Activated CD4-positive, CD25-positive, alpha-beta regulatory T cell treated with anti-CD3 and anti-CD28 coated beads, Interleukin-2, amount 50 U/mL, for 24 hours (primary cell): ENCODE measurements around the gene LRP2.
"Not testable (repeated sequence)": the region's sequence is repeated elsewhere in the genome, so short reads cannot be mapped to it uniquely, and the experiment has no call there.

Experiments
- ATAC-seq, 2 donors: fragments of 150-1000 bp; cut with Tn5 transposase; one replicate each; pipeline ENCODE4 v1.10.0; 2021; ENCODE audit warnings: mild to moderate bottlenecking in 1 of 2, moderate library complexity in 1 of 2

Gene LRP2

GRCh38 chr2:169172151-169172735, 190.1 kb downstream of the LRP2 start:
- no peak for ATAC-seq

- no peak for ATAC-seq
Observed at GRCh38 chr2:169165791-169166190, 196.5 kb downstream of the LRP2 start.

DNA sequence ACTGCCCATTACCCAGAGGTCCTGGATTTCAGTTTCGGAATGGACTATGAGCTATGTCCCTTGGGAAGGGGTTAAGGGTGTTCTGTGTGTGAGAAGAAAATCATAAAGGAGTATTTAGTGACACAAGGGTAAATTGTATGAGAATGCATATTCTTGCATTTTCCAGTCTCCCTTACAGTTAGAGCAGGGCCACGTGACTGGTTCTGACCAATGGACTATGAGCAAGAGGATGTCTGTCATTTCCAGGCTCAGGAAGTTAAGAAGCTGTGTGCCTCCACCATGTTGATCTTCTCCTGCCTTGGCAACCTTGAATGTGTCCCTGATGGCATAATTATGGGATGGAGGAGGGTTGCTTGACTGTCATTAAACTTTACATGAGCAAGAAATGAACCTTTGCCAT, 198.0 kb downstream of the LRP2 start:
- no peak for ATAC-seq

DNA sequence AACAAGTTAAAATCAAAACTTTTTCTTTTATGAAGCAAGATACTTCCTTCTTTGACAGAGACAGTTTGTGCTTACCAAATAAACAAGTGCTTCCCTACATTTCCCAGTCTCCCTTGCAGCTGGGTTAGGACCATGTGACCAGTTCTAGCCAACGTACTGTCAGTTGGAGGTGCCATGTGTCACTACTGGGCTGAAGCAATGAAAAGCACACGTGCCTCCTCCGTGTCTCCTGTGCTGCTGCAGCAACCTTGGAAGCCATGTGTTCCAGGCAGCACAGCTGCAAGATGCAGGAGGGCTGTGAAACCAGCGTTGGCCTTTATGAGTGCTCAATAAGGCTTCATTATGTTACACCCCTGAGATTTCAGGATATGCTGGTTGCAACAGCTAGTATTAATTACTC, 199.7 kb downstream of the LRP2 start:
- ATAC-seq = no peak

DNA sequence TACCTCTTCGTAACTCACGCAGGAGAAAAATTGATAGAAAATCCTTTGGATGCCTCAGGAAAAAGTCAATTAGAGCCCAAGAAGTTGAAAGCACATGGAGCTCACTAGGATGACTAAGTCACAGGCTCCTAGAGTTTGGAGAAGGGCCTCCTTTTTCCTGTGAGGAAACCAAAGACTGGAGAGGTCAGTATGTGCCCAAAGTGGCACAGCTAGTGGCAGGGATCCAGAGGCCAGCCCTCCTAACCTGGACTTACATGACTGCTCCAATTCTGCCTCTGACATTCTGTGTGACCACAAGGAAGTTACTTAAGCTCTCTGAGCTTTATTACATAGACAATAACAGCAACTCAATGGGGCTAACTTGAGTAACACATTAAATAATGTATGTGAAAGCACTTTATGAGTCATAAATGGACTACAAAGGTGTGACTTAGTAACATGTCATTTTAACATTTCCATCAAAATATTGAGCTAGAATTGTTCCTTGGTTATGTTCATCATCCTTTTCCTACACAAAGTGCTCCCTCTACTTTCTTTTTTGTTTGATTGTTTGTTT, 201.3 kb downstream of the LRP2 start:
- no peak for ATAC-seq

DNA sequence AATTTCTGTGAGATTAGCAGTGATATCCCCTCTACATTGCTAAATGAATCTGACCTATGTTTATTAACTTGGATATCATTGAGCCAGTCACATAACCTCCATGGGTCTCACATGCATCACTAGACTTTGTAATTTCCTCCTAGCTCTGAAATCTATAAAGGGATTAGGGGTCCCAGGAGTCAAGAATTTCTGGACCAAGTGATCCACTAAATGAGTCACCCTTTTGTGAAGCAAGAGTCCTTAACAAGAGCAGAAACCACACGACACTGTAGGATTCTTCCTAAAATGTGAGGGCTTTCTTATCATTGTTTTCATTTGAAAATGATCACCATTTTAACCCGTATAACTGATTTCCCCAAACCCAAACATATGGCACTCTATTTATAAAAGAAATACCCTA, 202.6 kb downstream of the LRP2 start:
- ATAC-seq = no peak

DNA sequence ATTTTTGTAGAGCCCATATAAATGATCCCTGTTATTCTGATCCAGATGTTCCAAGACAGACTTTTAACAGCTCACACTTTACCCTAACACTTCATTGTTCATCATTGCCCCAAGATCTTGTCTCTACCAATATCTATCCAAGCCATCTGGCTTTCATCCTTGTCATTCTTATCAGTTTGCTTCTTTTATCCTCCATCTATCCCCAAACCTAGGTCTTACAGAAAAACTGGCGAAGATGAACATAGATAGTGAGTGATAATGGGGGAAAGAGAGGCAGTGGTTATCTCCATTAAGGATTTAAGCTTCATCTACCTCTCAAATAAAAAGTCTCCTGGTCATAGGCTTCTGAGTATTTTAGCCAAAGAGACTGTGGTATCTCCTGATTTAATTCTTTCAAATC, 203.5 kb downstream of the LRP2 start:
- ATAC-seq = no peak

DNA sequence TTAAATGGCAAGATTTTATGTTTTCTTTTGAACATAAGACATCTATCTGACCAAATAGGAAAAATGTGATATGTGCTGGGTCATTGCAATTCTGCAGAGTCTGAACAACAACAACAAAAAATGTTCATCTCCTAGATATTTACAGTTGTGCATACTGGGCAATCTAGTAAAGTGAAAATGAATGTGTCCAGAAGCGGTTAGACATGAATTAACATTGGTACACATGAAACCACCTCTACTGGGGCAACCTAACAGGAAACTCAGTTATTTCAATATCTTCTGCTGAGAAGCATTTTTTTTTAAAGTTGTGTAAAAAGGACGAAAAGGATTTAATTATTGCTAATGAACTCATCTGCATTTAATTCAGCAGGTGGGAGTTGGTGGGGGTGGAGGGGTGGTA, 216.1 kb downstream of the LRP2 start:
- ATAC-seq = no peak

- no peak for ATAC-seq
Observed at GRCh38 chr2:169143998-169144397, 218.3 kb downstream of the LRP2 start.

DNA sequence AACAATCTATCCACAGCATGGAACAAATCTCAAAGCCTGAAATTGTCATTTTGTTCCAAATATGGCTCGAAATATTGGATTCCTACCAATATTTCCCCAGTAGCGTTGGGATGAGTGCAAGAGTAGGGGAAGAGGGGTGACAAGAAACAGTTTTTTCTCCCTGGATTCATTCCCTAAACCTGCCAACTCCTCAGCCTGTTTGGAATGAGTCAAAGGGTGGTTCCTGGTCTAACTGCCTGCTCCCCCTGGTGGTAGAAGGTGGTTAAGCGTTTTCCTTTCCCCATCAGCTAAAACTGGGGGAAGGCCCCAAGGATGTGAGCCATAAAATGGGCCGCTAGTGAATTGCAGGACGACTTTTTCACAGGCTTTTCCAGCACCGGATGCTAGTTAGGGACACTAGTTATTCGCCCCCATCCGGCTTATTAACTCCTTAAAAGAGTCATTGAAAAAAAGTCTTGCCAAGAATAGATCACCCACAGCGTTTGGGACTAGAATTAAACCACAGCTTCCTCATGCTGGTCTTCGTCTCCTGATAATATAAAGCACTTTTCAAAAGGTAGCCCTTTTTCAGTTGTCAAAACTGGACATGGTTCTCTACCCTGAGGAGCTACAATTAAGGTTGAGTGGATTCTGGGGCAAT, 220.5 kb downstream of the LRP2 start:
- peak in 1 of 2 donors; percentile 53 for ATAC-seq

DNA sequence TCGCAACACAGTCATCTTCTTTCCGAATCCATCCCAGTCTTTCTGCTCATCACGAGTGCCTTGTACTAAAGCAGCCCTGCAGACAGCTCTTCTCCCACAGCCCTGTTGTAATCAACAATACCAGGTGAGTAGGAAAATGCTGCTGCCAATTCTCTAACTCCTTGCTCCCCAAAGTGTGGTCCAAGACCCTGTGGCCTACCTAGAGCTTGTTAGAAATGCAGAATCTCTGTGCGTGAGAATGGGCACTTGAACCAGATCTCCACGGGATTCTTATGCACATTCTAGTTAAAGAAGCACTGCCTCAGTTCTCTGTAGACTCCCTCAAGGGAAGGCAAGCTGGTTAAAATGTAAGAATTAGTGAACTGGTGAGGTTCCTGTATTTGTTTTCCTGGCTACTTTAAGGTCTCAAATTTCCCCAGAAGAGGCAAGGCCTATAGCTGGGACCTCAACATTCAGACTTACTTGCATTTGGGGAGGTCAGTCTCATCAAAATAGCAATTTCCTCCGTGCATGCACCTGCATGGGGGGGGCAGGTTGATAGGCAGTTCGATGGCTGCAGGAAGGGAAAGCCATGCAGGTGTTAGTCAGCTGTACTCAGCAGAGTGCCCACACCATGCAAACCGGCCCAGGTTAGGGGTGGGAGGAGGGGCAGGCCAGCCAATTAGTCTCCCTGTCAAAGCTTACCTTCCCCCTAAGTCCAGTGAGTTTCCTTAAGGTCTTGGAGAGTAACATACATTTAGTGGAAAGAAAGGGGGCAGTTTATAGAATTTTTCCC, 222.2 kb downstream of the LRP2 start:
- no peak for ATAC-seq

- ATAC-seq = no peak
Observed at GRCh38 chr2:169139145-169139544, 223.2 kb downstream of the LRP2 start.

- no peak for ATAC-seq
Observed at GRCh38 chr2:169137924-169138323, 224.4 kb downstream of the LRP2 start.

DNA sequence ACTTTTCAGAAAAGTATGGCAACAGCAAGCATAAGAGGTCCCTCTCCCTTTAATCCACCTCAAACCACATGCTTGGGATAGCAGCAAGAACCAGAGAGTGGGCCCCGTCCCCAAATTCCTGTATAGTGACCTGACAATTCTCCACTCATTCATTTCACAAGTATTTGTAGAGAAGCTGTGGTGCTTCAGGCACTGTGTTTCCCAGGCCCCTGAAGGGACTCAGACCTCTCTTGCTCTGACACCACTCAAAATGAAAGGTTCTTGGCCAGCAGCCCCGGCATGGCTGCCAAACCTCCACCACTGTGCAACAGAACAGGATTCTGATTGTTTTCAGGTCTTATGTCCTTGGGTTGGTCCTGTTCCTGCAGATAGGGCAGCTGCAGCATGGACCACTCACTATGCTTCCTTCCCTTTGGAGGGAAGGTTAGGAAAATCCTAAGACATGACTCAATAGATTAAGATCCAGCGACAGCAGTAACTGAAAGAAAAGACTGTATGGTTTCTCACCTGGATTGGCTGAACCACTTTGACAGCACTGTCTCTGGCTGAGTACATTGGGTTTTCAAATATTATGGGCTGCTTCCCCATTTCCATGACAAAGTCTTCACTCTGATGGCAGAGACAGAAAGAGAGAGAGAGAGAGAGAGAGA, 225.3 kb downstream of the LRP2 start:
- no peak for ATAC-seq

DNA sequence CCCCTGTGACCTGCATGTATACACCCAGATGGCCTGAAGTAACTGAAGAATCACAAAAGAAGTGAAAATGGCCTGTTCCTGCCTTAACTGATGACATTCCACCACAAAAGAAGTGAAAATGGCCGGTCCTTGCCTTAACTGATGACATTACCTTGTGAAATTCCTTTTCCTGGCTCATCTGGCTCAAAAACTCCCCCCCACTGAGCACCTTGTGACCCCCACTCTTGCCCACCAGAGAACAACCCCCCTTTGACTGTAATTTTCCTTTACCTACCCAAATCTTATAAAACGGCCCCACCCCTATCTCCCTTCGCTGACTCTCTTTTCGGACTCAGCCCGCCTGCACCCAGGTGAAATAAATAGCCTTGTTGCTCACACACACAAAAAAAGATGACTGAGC, 225.9 kb downstream of the LRP2 start:
- not testable (repeated sequence) for ATAC-seq

DNA sequence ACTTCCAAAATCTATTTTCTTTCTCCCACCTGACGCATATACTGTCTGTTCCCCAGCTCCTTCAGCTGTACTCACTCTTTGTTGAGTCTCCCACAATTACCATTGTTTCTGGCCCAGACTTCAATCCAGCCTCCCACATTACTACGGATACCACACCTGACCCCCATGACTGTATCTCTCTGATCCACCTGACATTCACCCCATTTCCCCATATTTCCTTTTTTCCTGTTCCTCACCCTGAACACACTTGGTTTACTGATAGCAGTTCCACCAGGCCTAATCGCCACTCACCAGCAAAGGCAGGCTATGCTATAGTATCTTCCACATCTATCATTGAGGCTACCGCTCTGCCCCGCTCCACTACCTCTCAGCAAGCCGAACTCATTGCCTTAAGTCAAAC, 228.1 kb downstream of the LRP2 start:
- ATAC-seq = not testable (repeated sequence)

- peak; percentile 85 to 98 for ATAC-seq
Observed at GRCh38 chr2:169131587-169132512, 230.5 kb downstream of the LRP2 start.

DNA sequence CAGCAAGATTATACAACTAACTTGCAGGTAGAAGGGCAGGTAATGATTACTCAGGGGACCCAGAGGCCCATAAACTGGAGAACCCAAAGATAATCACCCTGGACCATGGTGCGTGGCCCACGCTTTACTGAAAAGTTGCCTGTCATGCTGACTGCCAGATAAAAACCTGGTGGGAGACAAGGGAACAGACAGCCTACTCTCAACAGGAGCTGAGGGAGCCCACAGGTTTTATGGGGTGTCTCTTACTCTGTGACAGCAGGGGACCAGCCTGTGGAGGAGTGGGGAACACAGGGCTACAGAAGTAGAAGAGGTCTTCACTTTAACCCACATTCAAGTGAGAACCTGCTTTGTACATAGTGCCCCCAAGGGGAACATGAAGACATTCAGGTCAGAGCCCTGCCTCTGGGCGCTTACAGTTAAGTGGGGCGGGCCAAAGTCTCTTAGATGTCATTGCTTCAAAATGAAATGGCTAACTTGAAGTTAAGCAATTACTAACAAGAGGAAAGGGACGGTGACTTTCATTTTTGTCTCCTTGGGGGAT, 232.6 kb downstream of the LRP2 start:
- ATAC-seq = no peak

GRCh38 chr2:169119851-169120250, 242.5 kb downstream of the LRP2 start:
- ATAC-seq = no peak

DNA sequence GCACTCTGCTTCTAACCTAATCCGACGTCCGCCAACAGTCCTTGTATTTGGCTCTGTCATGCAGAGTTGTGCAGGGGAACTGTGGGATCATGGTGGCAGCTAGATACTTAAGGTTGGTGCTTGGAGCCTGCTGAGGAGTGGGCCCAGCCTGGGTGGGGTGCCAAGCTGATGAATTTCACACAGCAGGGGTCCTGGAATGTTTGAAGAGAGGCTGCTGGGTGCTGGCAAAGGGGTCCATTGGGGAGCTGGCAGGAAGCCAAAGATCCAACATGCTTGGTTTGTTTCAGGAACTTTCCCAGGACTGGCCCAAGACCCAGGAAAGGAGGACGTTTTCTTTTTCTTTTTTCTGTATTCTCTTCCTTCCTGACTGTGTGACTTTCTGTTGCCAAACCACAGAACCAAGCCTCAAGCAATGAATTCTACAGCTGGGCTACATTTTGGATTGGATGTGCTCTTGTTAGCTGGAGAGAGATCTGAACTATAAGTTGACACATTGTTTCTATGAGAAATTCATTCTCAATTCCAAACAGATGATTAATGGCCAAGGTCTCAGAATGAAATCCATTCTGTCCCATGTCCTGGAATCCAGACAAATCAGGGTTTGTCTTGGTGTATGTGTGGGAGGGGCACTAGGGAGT, 243.1 kb downstream of the LRP2 start:
- ATAC-seq = no peak

DNA sequence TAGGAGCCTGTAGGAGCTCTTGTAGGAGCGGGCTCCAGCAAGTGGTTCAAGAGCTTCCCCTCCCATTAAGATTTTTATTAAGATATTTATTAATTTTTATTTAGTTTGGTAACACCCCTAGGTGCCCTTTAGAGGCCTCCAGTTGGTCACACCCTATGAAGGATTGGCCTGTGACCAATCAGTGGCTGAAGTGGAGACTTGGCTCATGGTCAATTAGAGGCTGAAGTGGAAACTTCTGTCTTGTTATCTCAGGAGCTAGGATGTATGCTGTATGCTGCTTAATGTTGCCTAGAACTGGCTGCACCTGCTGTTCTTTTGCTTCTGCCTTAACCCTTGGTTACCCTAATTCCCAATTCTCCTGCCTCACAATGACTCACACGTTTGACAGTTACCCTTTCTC, 244.3 kb downstream of the LRP2 start:
- ATAC-seq = no peak
